WERI-Rb-1 (cell line): Measurements from ENCODE around the gene TMEM87A.

Experiments
- DNase-seq: peaks from one replicate; pipeline ENCODE4 v3.0.0-alpha.2; 2020
- H3K27ac ChIP-seq: fragments of 250-450 bp; sonication (Bioruptor Pico); 2 replicates; pipeline ENCODE4 v1.5.1; 2020; ENCODE audit warnings: mild to moderate bottlenecking, moderate library complexity
- H3K27me3 ChIP-seq: fragments of 250-450 bp; sonication (Bioruptor Pico); 2 replicates; pipeline ENCODE4 v1.5.1; 2021; ENCODE audit warnings: mild to moderate bottlenecking, low read depth, moderate library complexity; ENCODE audit not compliant: insufficient read depth, severe bottlenecking
- H3K36me3 ChIP-seq: fragments of 250-450 bp; sonication (Bioruptor Pico); 2 replicates; pipeline ENCODE4 v1.5.1; 2020; ENCODE audit warnings: mild to moderate bottlenecking, moderate library complexity
- H3K4me3 ChIP-seq: 2 replicates; pipeline ENCODE4 v1.5.1; 2011; ENCODE audit warnings: low read depth, mild to moderate bottlenecking, control low read depth, low read length
- H3K9me3 ChIP-seq: fragments of 250-450 bp; sonication (Bioruptor Pico); 2 replicates; pipeline ENCODE4 v1.5.1; 2021; ENCODE audit warnings: mild to moderate bottlenecking, moderate library complexity; ENCODE audit not compliant: severe bottlenecking
- CTCF ChIP-seq: IDR thresholded peaks from 2 replicates; pipeline ENCODE4 v1.5.1; 2011; ENCODE audit warnings: low read depth, mild to moderate bottlenecking, control low read depth, inconsistent platforms, low read length

Gene TMEM87A

GRCh38 chr15:42267286-42267685 lies 5.9 kb downstream of the TMEM87A start:
- H3K36me3 ChIP-seq: peaks cover 65% of the 10 kb centered on the region

GRCh38 chr15:42264795-42265194 lies 8.4 kb downstream of the TMEM87A start:
- Histone ChIP-seq H3K27me3 (no peaks in the 10 kb centered on the region), H3K36me3 (peaks cover 79% of the 10 kb centered on the region), H3K27ac (no peak overlapping the region), H3K4me3 (no peak overlapping the region), H3K9me3 (no peaks in the 10 kb centered on the region)
- no peak for DNase-seq
- no peak for TF ChIP-seq CTCF

More at GRCh38 chr15:42267286-42267685, 5.9 kb downstream of the TMEM87A start:
- no peak for TF ChIP-seq CTCF
- no peaks in the 10 kb centered on the region for H3K9me3 ChIP-seq
- no peak overlapping the region for H3K4me3 ChIP-seq
- no peaks in the 10 kb centered on the region for H3K27me3 ChIP-seq
- no peak overlapping the region for H3K27ac ChIP-seq
- DNase-seq: no peak

- DNase-seq: no peak
- Histone ChIP-seq H3K4me3 (no peak overlapping the region), H3K27me3 (no peaks in the 10 kb centered on the region), H3K27ac (no peak overlapping the region), H3K36me3 (peaks cover 34% of the 10 kb centered on the region), H3K9me3 (peaks cover 9% of the 10 kb centered on the region)
- no peak for TF ChIP-seq CTCF
Measured at GRCh38 chr15:42253300-42253699, 19.9 kb downstream of the TMEM87A start.

- no peak overlapping the region for H3K27ac ChIP-seq
- no peaks in the 10 kb centered on the region for H3K9me3 ChIP-seq
- no peak overlapping the region for H3K4me3 ChIP-seq
- DNase-seq: no peak
- peaks cover 41% of the 10 kb centered on the region for H3K36me3 ChIP-seq
- no peak for TF ChIP-seq CTCF
- H3K27me3 ChIP-seq: no peaks in the 10 kb centered on the region
Measured at GRCh38 chr15:42240823-42241222, 32.4 kb downstream of the TMEM87A start.

GRCh38 chr15:42239528-42240182 lies 33.6 kb downstream of the TMEM87A start:
- TF ChIP-seq CTCF: no peak
- Histone ChIP-seq H3K9me3 (no peaks in the 10 kb centered on the region), H3K36me3 (peaks cover 48% of the 10 kb centered on the region), H3K27me3 (no peaks in the 10 kb centered on the region), H3K27ac (no peak overlapping the region), H3K4me3 (no peak overlapping the region)
- no peak for DNase-seq

GRCh38 chr15:42233107-42233506 lies 40.1 kb downstream of the TMEM87A start:
- TF ChIP-seq CTCF: no peak
- H3K27me3 ChIP-seq: no peaks in the 10 kb centered on the region
- H3K9me3 ChIP-seq: no peaks in the 10 kb centered on the region
- peaks cover 62% of the 10 kb centered on the region for H3K36me3 ChIP-seq
- no peak overlapping the region for H3K27ac ChIP-seq
- DNase-seq: no peak
- no peak overlapping the region for H3K4me3 ChIP-seq
